Endothelial cell of umbilical vein (primary cell): ENCODE data around the gene AS3MT. TPM values are rescaled to one million over a fixed set of nuclear protein-coding genes. Genes with fewer than 3 reads are reported as not detected.

ENCODE experiments used
- BruUV-seq: library from RNA; stranded (reverse); fragments of 400-500 nt; replicated peaks from 2 replicates; lab custom pipeline; 2021; lab: Mats Ljungman, UMichigan
- CTCF ChIA-PET: fragments of 300-600, 350-600 bp; sonication (Branson Sonifier 250); formaldehyde crosslinking; loops from one replicate; lab custom pipeline; 2021; ENCODE audit warnings: antibody characterized with exemption, inconsistent platforms; lab: Charles Lee
- POLR2A ChIA-PET: fragments of 300-600, 350-600 bp; sonication (Branson Sonifier 250); formaldehyde crosslinking; loops from one replicate; lab custom pipeline; 2021; ENCODE audit warnings: antibody characterized with exemption, inconsistent platforms; lab: Charles Lee
- DNase-seq: peaks from one replicate; pipeline ENCODE4 v3.0.0-alpha.2; 2011; ENCODE audit warnings: low read depth, low spot score
- FAIRE-seq: peaks from 2 replicates; lab custom pipeline; 2011; peaks lifted over from hg19 to GRCh38; lab: Jason Lieb, UNC
- H2AFZ ChIP-seq: 2 replicates; pipeline ENCODE4 v1.6.0; 2012; ENCODE audit warnings: low read depth, low read length, control low read depth, inconsistent platforms
- H3K27ac ChIP-seq: 2 replicates; pipeline ENCODE4 v1.5.1; 2011; ENCODE audit warnings: low read depth, mild to moderate bottlenecking, control low read depth, low read length, moderate library complexity; ENCODE audit not compliant: insufficient read depth
- H3K27me3 ChIP-seq, 2 experiments: 2 replicates each; pipeline versions ENCODE4 v1.6.0 to v1.6.1; 2011; ENCODE audit warnings: low read length in 2 of 2, mixed read lengths in 1 of 2; ENCODE audit not compliant: control insufficient read depth in 2 of 2, insufficient read depth in 2 of 2
- H3K36me3 ChIP-seq, 2 experiments: 2 replicates in 1 of 2; 3 replicates in 1 of 2; pipeline ENCODE4 v1.5.1; 2011; ENCODE audit warnings: low read length in 2 of 2, mild to moderate bottlenecking in 1 of 2, moderate library complexity in 1 of 2; ENCODE audit not compliant: control insufficient read depth in 2 of 2, insufficient read depth in 2 of 2; ENCODE audit errors: extremely low read depth in 1 of 2
- H3K4me1 ChIP-seq: 3 replicates; pipeline ENCODE4 v1.5.1; 2011; ENCODE audit warnings: mild to moderate bottlenecking, low read length; ENCODE audit not compliant: control insufficient read depth, insufficient read depth; ENCODE audit errors: extremely low read depth
- H3K4me2 ChIP-seq: 2 replicates; pipeline ENCODE4 v1.6.1; 2011; ENCODE audit warnings: low read length, control low read depth, mixed read lengths; ENCODE audit not compliant: insufficient read depth
- H3K4me3 ChIP-seq, 3 experiments: fragments of 200-600 bp in 1 of 3; sonication (generic), shearing (Covaris generic) in 1 of 3; replicated peaks in 1 of 3; 2 replicates each; pipeline ENCODE4 v1.5.1; 2011 to 2016; ENCODE audit warnings: control low read depth in 3 of 3, low read length in 3 of 3, mild to moderate bottlenecking in 2 of 3, inconsistent platforms in 1 of 3, low read depth in 1 of 3, moderate library complexity in 1 of 3; ENCODE audit not compliant: insufficient read depth in 1 of 3
- H3K79me2 ChIP-seq: 2 replicates; pipeline ENCODE4 v1.6.0; 2012; ENCODE audit warnings: low read length, inconsistent platforms; ENCODE audit not compliant: control insufficient read depth, insufficient read depth
- H3K9ac ChIP-seq: replicated peaks from 2 replicates; pipeline ENCODE3; 2011; ENCODE audit warnings: low read length, control low read depth; ENCODE audit not compliant: insufficient read depth; ENCODE audit errors: extremely low read depth
- H3K9me1 ChIP-seq: replicated peaks from 3 replicates; pipeline ENCODE4 v1.6.0; 2011; ENCODE audit warnings: mild to moderate bottlenecking, low read length; ENCODE audit not compliant: control insufficient read depth, insufficient read depth; ENCODE audit errors: extremely low read depth
- H3K9me3 ChIP-seq: replicated peaks from 2 replicates; pipeline ENCODE4 v1.5.1; 2012; ENCODE audit warnings: low read length, inconsistent platforms; ENCODE audit not compliant: control insufficient read depth, insufficient read depth
- H4K20me1 ChIP-seq: replicated peaks from 2 replicates; pipeline ENCODE3; 2011; ENCODE audit warnings: mild to moderate bottlenecking, low read length; ENCODE audit not compliant: control insufficient read depth, insufficient read depth; ENCODE audit errors: extremely low read depth
- CTCF ChIP-seq, 2 donors: IDR thresholded peaks; 1 replicate in 1 of 2; 2 replicates in 1 of 2; pipeline ENCODE4 v1.5.1; 2011; ENCODE audit warnings: low read length in 2 of 2, mild to moderate bottlenecking in 2 of 2, moderate library complexity in 2 of 2, control low read depth in 1 of 2, inconsistent platforms in 1 of 2, low read depth in 1 of 2; ENCODE audit not compliant: insufficient read depth in 1 of 2; ENCODE audit errors: extremely low read depth in 1 of 2
- EZH2 ChIP-seq: IDR thresholded peaks from 2 replicates; pipeline ENCODE4 v1.6.1; 2012; ENCODE audit warnings: borderline replicate concordance, low read depth, mild to moderate bottlenecking, moderate library complexity, low read length, inconsistent platforms; ENCODE audit not compliant: severe bottlenecking
- FOS ChIP-seq: IDR thresholded peaks from 2 replicates; pipeline ENCODE4 v1.6.1; 2011; ENCODE audit warnings: mild to moderate bottlenecking, low read length, moderate library complexity, borderline replicate concordance; ENCODE audit not compliant: insufficient read depth
- GATA2 ChIP-seq: IDR thresholded peaks from 2 replicates; pipeline ENCODE4 v1.7.0; 2011; ENCODE audit warnings: low read depth, mild to moderate bottlenecking, moderate library complexity, mixed read lengths, low read length; ENCODE audit not compliant: insufficient read length, insufficient read depth
- JUN ChIP-seq: IDR thresholded peaks from 2 replicates; pipeline ENCODE4 v1.6.1; 2011; ENCODE audit warnings: borderline replicate concordance, low read depth; ENCODE audit not compliant: insufficient read length, insufficient read depth
- MAX ChIP-seq: IDR thresholded peaks from 2 replicates; pipeline ENCODE4 v1.6.1; 2011; ENCODE audit not compliant: insufficient read depth, insufficient read length
- MYC ChIP-seq: IDR thresholded peaks from one replicate; pipeline ENCODE4 v1.6.1; 2011; ENCODE audit warnings: mild to moderate bottlenecking, low read depth, low read length
- POLR2A ChIP-seq: IDR thresholded peaks from 2 replicates; pipeline ENCODE4 v1.6.1; 2012; ENCODE audit warnings: low read depth, mild to moderate bottlenecking, control low read depth, low read length
- POLR2AphosphoS5 ChIP-seq: IDR thresholded peaks from 2 replicates; pipeline ENCODE4 v1.6.1; 2012; ENCODE audit warnings: low read depth, mild to moderate bottlenecking, control low read depth, low read length, moderate library complexity; ENCODE audit not compliant: insufficient read depth
- dilution Hi-C: fragments of 300-500 bp; cut with MboI; formaldehyde crosslinking; loops from one replicate; pipeline ENCODE4 v1.15.0; 2019; ENCODE audit warnings: low sequenced_read_pairs; ENCODE audit not compliant: extremely low pct_ligation_motif_present
- intact Hi-C: fragments of 100-400 bp; cut with micrococcal nuclease; formaldehyde crosslinking; loops from one replicate; pipeline ENCODE4 v1.10.0; 2022
- polyA plus RNA-seq, 4 experiments: library from polyadenylated mRNA; depleted of rRNA in 3 of 4; stranded (reverse) in 3 of 4; unstranded in 1 of 4; fragments of >200 nt; gene quantifications; 2 replicates each; pipeline versions ENCODE4 v1.2.1 to v1.2.3, GENCODE V29; 2011 to 2012; ENCODE audit warnings: missing spikeins in 1 of 4
- total RNA-seq: library from RNA; stranded (reverse); gene quantifications from 2 replicates; pipeline ENCODE4 v1.2.3, GENCODE V29; 2021

AS3MT gene
- total and polyA plus RNA-seq, 2 donors (not counting 3 experiments of a cell fraction or from before 2014, with no cell fraction given): 1.0 TPM; not detected in 1

GRCh38 chr10:102919246-102919959, 50.1 kb downstream of the AS3MT start:
- peak overlapping the region; percentile 96 for H2AFZ ChIP-seq
- no peaks in the 10 kb centered on the region for H3K79me2 ChIP-seq
- ChIA-PET POLR2A (no interaction called here), CTCF (interaction anchor here (1.5 to 8.5 kb wide), 3 partner anchors 122 to 325 kb away, joined by 3 to 211 read pairs (median 15); partner anchors contain the start of gene RPEL1)
- TF ChIP-seq JUN (no peak), EZH2 (peak; percentile 88)
- peaks cover 10% of the 10 kb centered on the region for H3K4me1 ChIP-seq
- intact Hi-C loops (loop anchor here (5.0 kb wide), 2 partner anchors 177 to 192 kb away; partner anchors contain the start of gene WBP1L), dilution Hi-C loops (no loop called here)
- no peak overlapping the region for H3K27ac ChIP-seq
- no peaks in the 10 kb centered on the region for H4K20me1 ChIP-seq
- H3K4me3 ChIP-seq: peak overlapping the region in 2 of 3 experiments; percentile 47 to 76
- peaks cover 13 to 16% of the 10 kb centered on the region in 2 experiments for H3K27me3 ChIP-seq
- no TSS peak for BruUV-seq
- DNase-seq: peak; percentile 4
- no peaks in the 10 kb centered on the region for H3K9me1 ChIP-seq
- H3K9ac ChIP-seq: no peak overlapping the region
- no peaks in the 10 kb centered on the region for H3K36me3 ChIP-seq
- H3K4me2 ChIP-seq: peak overlapping the region; percentile 36
- no peaks in the 10 kb centered on the region for H3K9me3 ChIP-seq
- FAIRE-seq: no peak

DNA sequence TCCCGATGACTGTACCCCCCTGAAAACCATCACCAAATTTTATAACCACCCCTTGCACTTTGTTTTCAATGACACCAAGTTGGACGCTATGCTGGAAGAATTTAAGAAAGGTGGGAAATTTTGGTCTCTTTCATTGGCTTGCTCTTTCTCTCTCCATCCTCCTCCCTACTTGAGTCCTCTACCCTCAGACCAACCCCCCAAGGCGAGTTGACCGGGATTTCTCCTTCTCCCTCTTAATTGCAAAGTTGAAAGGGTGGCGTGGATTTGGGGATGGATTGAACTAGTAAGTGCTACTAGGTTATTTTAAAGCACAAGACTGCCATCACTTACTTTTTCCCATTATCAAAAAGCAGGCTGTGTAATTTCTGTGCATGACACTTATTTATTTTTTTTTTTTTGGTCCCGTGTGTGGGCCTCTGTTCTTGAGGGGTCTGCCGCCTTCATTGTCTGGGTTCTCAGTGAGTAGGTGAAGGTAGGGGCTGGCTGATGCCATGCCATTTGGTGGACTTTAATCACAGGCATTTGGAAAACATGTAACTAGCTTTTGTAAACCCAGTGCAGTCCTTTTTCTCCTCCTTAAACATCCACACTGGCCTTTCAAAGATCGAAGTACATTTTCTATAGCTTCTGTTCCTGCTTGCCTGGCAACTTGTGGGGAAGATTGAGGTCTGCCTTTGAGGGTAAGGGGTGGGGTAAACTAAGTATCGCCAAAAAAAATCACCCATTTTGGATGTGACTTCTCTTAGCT, 50.9 kb downstream of the AS3MT start:
- no peaks in the 10 kb centered on the region for H3K36me3 ChIP-seq
- no TSS peak for BruUV-seq
- DNase-seq (no peak), FAIRE-seq (no peak)
- POLR2A ChIA-PET: no interaction called here
- H4K20me1 ChIP-seq: no peaks in the 10 kb centered on the region
- H3K27me3 ChIP-seq: peaks cover 13 to 16% of the 10 kb centered on the region in 2 experiments
- intact Hi-C loops: loop anchor here (5.0 kb wide), 2 partner anchors 178 to 193 kb away; partner anchors contain the start of gene WBP1L
- H3K9me3 ChIP-seq: no peaks in the 10 kb centered on the region
- dilution Hi-C loops: no loop called here
- H3K4me2 ChIP-seq: no peak overlapping the region
- CTCF ChIA-PET: interaction anchor here (1.5 to 8.5 kb wide), 2 partner anchors 121 to 324 kb away, joined by 3 to 211 read pairs; partner anchors contain the start of gene RPEL1
- no peaks in the 10 kb centered on the region for H3K9me1 ChIP-seq
- peaks cover 10% of the 10 kb centered on the region for H3K4me1 ChIP-seq
- H2AFZ ChIP-seq: no peak overlapping the region
- H3K4me3 ChIP-seq: no peak overlapping the region
- no peak for TF ChIP-seq MYC
- no peak for TF ChIP-seq POLR2A
- TF ChIP-seq GATA2: no peak
- no peak for TF ChIP-seq POLR2AphosphoS5
- TF ChIP-seq EZH2: no peak
- no peak for TF ChIP-seq CTCF (IDR thresholded peaks at IDR 0.05; ENCODE audit: extremely low read depth in 1 of 2, insufficient read depth in 1 of 2, low read depth in 1 of 2, low read length in 2 of 2)
- TF ChIP-seq MAX: no peak
- TF ChIP-seq FOS: no peak
- no peak for TF ChIP-seq JUN
- H3K79me2 ChIP-seq: no peaks in the 10 kb centered on the region
- no peak overlapping the region for H3K27ac ChIP-seq
- no peak overlapping the region for H3K9ac ChIP-seq
